Smooth muscle cell (in vitro differentiated cells): ENCODE measurements around the gene GNLY. TPM values are rescaled to one million over a fixed set of nuclear protein-coding genes. Genes with fewer than 3 reads are reported as not detected.
A peak's percentile ranks its signal among the peaks of the same experiment; 100 is the strongest.

Experiments
- DNase-seq: peaks from one replicate; lab custom pipeline; 2025; ENCODE audit not compliant: unreplicated experiment; lab: John Stamatoyannopoulos, UW
- H2AFZ ChIP-seq: fragments of 200-600 bp; sonication (generic); 2 replicates; pipeline ENCODE4 v1.6.0; 2016; ENCODE audit warnings: antibody characterized with exemption, low read depth, mild to moderate bottlenecking
- H3F3A ChIP-seq: fragments of 200-600 bp; sonication (generic); 2 replicates; pipeline ENCODE4 v1.6.0; 2017; ENCODE audit warnings: antibody characterized with exemption, low read depth
- H3K27ac ChIP-seq: fragments of 200-600 bp; sonication (generic); 2 replicates; pipeline ENCODE4 v1.5.1; 2016; ENCODE audit warnings: low read depth, mild to moderate bottlenecking
- H3K27me3 ChIP-seq: fragments of 200-600 bp; sonication (generic); 2 replicates; pipeline ENCODE4 v1.6.1; 2016; ENCODE audit warnings: low read depth, mild to moderate bottlenecking
- H3K36me3 ChIP-seq: fragments of 200-600 bp; sonication (generic); 2 replicates; pipeline ENCODE4 v1.5.1; 2016; ENCODE audit warnings: low read depth
- H3K4me1 ChIP-seq: fragments of 200-600 bp; sonication (generic); 2 replicates; pipeline ENCODE4 v1.5.1; 2016; ENCODE audit warnings: low read depth
- H3K4me2 ChIP-seq: fragments of 200-600 bp; sonication (generic); 2 replicates; pipeline ENCODE4 v1.6.0; 2016; ENCODE audit warnings: mild to moderate bottlenecking
- H3K4me3 ChIP-seq: fragments of 200-600 bp; sonication (generic); 2 replicates; pipeline ENCODE4 v1.5.1; 2016; ENCODE audit warnings: mild to moderate bottlenecking
- H3K79me2 ChIP-seq: fragments of 200-600 bp; sonication (generic); 2 replicates; pipeline ENCODE4 v1.6.0; 2016; ENCODE audit warnings: low read depth, mild to moderate bottlenecking
- H3K9ac ChIP-seq: fragments of 200-600 bp; sonication (generic); 2 replicates; pipeline ENCODE4 v1.6.0; 2016; ENCODE audit warnings: low read depth
- H3K9me3 ChIP-seq: fragments of 200-600 bp; sonication (generic); replicated peaks from 2 replicates; pipeline ENCODE4 v1.5.1; 2016; ENCODE audit warnings: low read depth
- H4K20me1 ChIP-seq: fragments of 200-600 bp; sonication (generic); 2 replicates; pipeline ENCODE4 v1.6.0; 2016; ENCODE audit warnings: low read depth
- CTCF ChIP-seq: fragments of 200-600 bp; sonication (generic); IDR thresholded peaks from 2 replicates; pipeline ENCODE4 v1.5.1; 2017; ENCODE audit warnings: borderline replicate concordance, mild to moderate bottlenecking, antibody characterized with exemption; ENCODE audit not compliant: insufficient read depth, poor library complexity, severe bottlenecking
- WGBS: methylation state at CpG from one replicate; pipeline ENCODE4 v1.1.7; 2016; ENCODE audit warnings: low lambda C conversion rate; 5-methylcytosine and 5-hydroxymethylcytosine counted together
- polyA plus RNA-seq: library from polyadenylated mRNA; unstranded; fragments of >200 nt; fragmentation: Nextera tagmentation; extraction: Ambion mirVana; gene quantifications from 2 replicates; pipeline ENCODE4 v1.2.1, GENCODE V29; 2016
- total RNA-seq: library from RNA; depleted of rRNA; stranded (reverse); fragments of >200 nt; gene quantifications from 2 replicates; pipeline ENCODE4 v1.2.3, GENCODE V29; 2014

Gene GNLY
- total and polyA plus RNA-seq, 2 experiments from 2014 or later = not detected

- H3K4me2 ChIP-seq = no peak overlapping the region
- H4K20me1 ChIP-seq = no peaks in the 10 kb centered on the region
- H3K4me3 ChIP-seq = no peak overlapping the region
- no peak overlapping the region for H2AFZ ChIP-seq
- DNase-seq = no peak
- no peaks in the 10 kb centered on the region for H3F3A ChIP-seq
- WGBS = 89% methylated on average over 6 of the region's 6 CpGs
- no peaks in the 10 kb centered on the region for H3K9me3 ChIP-seq
- H3K27ac ChIP-seq = no peak overlapping the region
- TF ChIP-seq CTCF = no peak
- no peaks in the 10 kb centered on the region for H3K36me3 ChIP-seq
- no peaks in the 10 kb centered on the region for H3K27me3 ChIP-seq
- no peaks in the 10 kb centered on the region for H3K4me1 ChIP-seq
- no peak overlapping the region for H3K9ac ChIP-seq
- no peaks in the 10 kb centered on the region for H3K79me2 ChIP-seq
These were observed 18.2 kb upstream of the GNLY start for GRCh38 chr2:85675866-85676548.

- no peaks in the 10 kb centered on the region for H3F3A ChIP-seq
- no peak for TF ChIP-seq CTCF
- H3K9me3 ChIP-seq = no peaks in the 10 kb centered on the region
- no peak overlapping the region for H3K4me3 ChIP-seq
- H3K27ac ChIP-seq = no peak overlapping the region
- H3K27me3 ChIP-seq = no peaks in the 10 kb centered on the region
- H3K79me2 ChIP-seq = no peaks in the 10 kb centered on the region
- no peak overlapping the region for H3K4me2 ChIP-seq
- H3K4me1 ChIP-seq = no peaks in the 10 kb centered on the region
- 81% methylated on average over 3 of the region's 3 CpGs for WGBS
- DNase-seq = no peak
- H2AFZ ChIP-seq = no peak overlapping the region
- H4K20me1 ChIP-seq = no peaks in the 10 kb centered on the region
- H3K9ac ChIP-seq = no peak overlapping the region
- no peaks in the 10 kb centered on the region for H3K36me3 ChIP-seq
These were observed 15.8 kb upstream of the GNLY start for GRCh38 chr2:85678377-85678776.

- Histone ChIP-seq H3K9ac (no peak overlapping the region), H3K4me1 (no peaks in the 10 kb centered on the region), H3K27me3 (no peaks in the 10 kb centered on the region), H3K27ac (no peak overlapping the region), H3K4me2 (no peak overlapping the region), H3F3A (no peaks in the 10 kb centered on the region), H3K9me3 (no peaks in the 10 kb centered on the region), H3K4me3 (no peak overlapping the region), H3K36me3 (no peaks in the 10 kb centered on the region), H4K20me1 (no peaks in the 10 kb centered on the region), H3K79me2 (no peaks in the 10 kb centered on the region), H2AFZ (no peak overlapping the region)
- peak; percentile 20 for DNase-seq
- TF ChIP-seq CTCF = peak; percentile 97
- WGBS = 21% methylated on average over 24 of the region's 25 CpGs
These were observed 15.1 kb upstream of the GNLY start for GRCh38 chr2:85678794-85679672.
